Loucy (cell line): ENCODE measurements around the gene SLC29A3.

ENCODE experiments used
- CTCF ChIP-seq: fragments of 200-600 bp; sonication (generic); conservative IDR thresholded peaks from 2 replicates; pipeline ENCODE4 v1.5.1; 2014; ENCODE audit warnings: mild to moderate bottlenecking, antibody characterized with exemption, low read length
- EZH2phosphoT487 ChIP-seq: fragments of 200-600 bp; IDR thresholded peaks from 2 replicates; pipeline ENCODE4 v1.6.1; 2018; ENCODE audit warnings: antibody characterized with exemption, mild to moderate bottlenecking, moderate library complexity, borderline replicate concordance

- TF ChIP-seq CTCF (no peak), EZH2phosphoT487 (no peak)
Observed at GRCh38 chr10:71274901-71275796, 43.9 kb upstream of the SLC29A3 start.
